WTC11 (cell line): ENCODE measurements around the gene KCND3.

Source experiments
- ELF4 ChIP-seq: sonication (generic); formaldehyde crosslinking; IDR thresholded peaks from 2 replicates; pipeline ENCODE4 v1.8.1; 2022; ENCODE audit warnings: low read depth, mild to moderate bottlenecking, moderate library complexity, missing genetic modification reagents
- FOXJ3 ChIP-seq: sonication (generic); formaldehyde crosslinking; IDR thresholded peaks from 2 replicates; pipeline ENCODE4 v1.9.0; 2021; ENCODE audit warnings: missing genetic modification reagents, mild to moderate bottlenecking, borderline replicate concordance
- TF ChIP-seq, protein P1 (sequence below): fragments of 200-600 bp; IDR thresholded peaks from 2 replicates; pipeline ENCODE4 v1.8.0; 2022; ENCODE audit warnings: antibody characterized with exemption

DNA sequence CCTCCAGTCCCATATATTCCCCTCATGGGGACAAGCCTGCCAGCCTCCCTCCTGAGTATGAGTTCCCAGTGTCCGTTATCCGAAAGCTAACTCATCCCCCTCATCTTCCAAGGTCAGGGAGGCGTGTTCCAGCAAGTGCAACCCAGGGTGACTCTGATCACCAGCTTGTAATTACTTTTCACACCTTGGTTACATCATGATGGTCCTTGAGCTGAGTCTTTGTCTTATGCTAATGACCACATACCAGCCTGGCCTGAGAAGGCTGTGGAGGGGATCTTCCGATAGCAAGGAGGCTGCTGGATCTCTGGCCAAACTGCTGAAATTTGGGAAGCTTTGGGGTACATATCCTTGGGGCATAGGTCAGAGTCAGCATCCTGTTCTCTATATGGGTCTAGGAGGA lies 134.2 kb downstream of the KCND3 start:
- TF ChIP-seq FOXJ3 (no peak), ELF4 (no peak)
- TF ChIP-seq, protein P1, sequence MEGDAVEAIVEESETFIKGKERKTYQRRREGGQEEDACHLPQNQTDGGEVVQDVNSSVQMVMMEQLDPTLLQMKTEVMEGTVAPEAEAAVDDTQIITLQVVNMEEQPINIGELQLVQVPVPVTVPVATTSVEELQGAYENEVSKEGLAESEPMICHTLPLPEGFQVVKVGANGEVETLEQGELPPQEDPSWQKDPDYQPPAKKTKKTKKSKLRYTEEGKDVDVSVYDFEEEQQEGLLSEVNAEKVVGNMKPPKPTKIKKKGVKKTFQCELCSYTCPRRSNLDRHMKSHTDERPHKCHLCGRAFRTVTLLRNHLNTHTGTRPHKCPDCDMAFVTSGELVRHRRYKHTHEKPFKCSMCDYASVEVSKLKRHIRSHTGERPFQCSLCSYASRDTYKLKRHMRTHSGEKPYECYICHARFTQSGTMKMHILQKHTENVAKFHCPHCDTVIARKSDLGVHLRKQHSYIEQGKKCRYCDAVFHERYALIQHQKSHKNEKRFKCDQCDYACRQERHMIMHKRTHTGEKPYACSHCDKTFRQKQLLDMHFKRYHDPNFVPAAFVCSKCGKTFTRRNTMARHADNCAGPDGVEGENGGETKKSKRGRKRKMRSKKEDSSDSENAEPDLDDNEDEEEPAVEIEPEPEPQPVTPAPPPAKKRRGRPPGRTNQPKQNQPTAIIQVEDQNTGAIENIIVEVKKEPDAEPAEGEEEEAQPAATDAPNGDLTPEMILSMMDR, result no peak
